SH-SY5Y (cell line): ENCODE data around the gene SYNGAP1.

Experiments
- GATA2 ChIP-seq: IDR thresholded peaks from 2 replicates; pipeline ENCODE4 v1.6.1; 2011; ENCODE audit warnings: mild to moderate bottlenecking, low read depth, low read length
- GATA3 ChIP-seq: IDR thresholded peaks from 2 replicates; pipeline ENCODE4 v1.6.1; 2011; ENCODE audit warnings: low read depth, mild to moderate bottlenecking, low read length, moderate library complexity

- TF ChIP-seq GATA2 = no peak
- no peak for TF ChIP-seq GATA3
Observed at GRCh38 chr6:33383427-33384185, 36.3 kb upstream of the SYNGAP1 start.
